Measurements from ENCODE around the gene PLCB1. TPM values are rescaled to one million over a fixed set of nuclear protein-coding genes. Genes with fewer than 3 reads are reported as not detected.

PLCB1 gene
- polyA plus RNA-seq, 1 donor (not counting 4 experiments of a cell fraction or from before 2014, with no cell fraction given), result 0.37 TPM

- no peak overlapping the region for H3K4me2 ChIP-seq (ENCODE audit: control insufficient read depth, extremely low read depth, insufficient read depth, low read depth, low read length)
- no peak overlapping the region for H3K27ac ChIP-seq (ENCODE audit: control insufficient read depth, insufficient read depth, low read length)
- H3K9me3 ChIP-seq (ENCODE audit: control insufficient read depth, low read depth, low read length), result no peaks in the 10 kb centered on the region
- H3K36me3 ChIP-seq (ENCODE audit: control insufficient read depth in 2 of 2, extremely low read depth in 1 of 2, insufficient read depth in 2 of 2, low read length in 2 of 2), result no peaks in the 10 kb centered on the region
- H3K4me3 ChIP-seq (ENCODE audit: control insufficient read depth in 2 of 3, extremely low read depth in 1 of 3, insufficient read depth in 2 of 3, low read depth in 1 of 3, low read length in 3 of 3), result no peak overlapping the region
- dilution Hi-C loops (cut with MboI; ENCODE audit: extremely low pct_ligation_motif_present, low sequenced_read_pairs), result no loop called here
- H3K4me1 ChIP-seq (ENCODE audit: control insufficient read depth, extremely low read depth, insufficient read depth, low read length), result no peaks in the 10 kb centered on the region
- no peaks in the 10 kb centered on the region for H3K27me3 ChIP-seq (ENCODE audit: control insufficient read depth, extremely low read depth, insufficient read depth, low read length)
- no peaks in the 10 kb centered on the region for H3K79me2 ChIP-seq (ENCODE audit: control insufficient read depth, insufficient read depth, low read length)
- H3K9ac ChIP-seq (ENCODE audit: control insufficient read depth, extremely low read depth, insufficient read depth, low read length), result no peak overlapping the region
- no peaks in the 10 kb centered on the region for H3K9me1 ChIP-seq (ENCODE audit: control insufficient read depth, extremely low read depth, insufficient read depth, low read length)
- no peak for FAIRE-seq
- no peak for DNase-seq (ENCODE audit: low read depth, low spot score)
- H4K20me1 ChIP-seq (ENCODE audit: control insufficient read depth, extremely low read depth, insufficient read depth, low read length), result no peaks in the 10 kb centered on the region
- no peak for TF ChIP-seq CTCF (optimal IDR thresholded peaks at IDR 0.05 in 1 of 3, IDR thresholded peaks at IDR 0.05 in 1 of 3, conservative IDR thresholded peaks at IDR 0.05 in 1 of 3; ENCODE audit: extremely low read depth in 1 of 3, insufficient read depth in 2 of 3, low read length in 3 of 3)
- no peak for TF ChIP-seq EZH2 (IDR thresholded peaks at IDR 0.05; ENCODE audit: low read length)
- no peak overlapping the region for H2AFZ ChIP-seq (ENCODE audit: control insufficient read depth, low read length)
These were observed 503.8 kb downstream of the PLCB1 start for GRCh38 chr20:8635837-8636236.

DNA sequence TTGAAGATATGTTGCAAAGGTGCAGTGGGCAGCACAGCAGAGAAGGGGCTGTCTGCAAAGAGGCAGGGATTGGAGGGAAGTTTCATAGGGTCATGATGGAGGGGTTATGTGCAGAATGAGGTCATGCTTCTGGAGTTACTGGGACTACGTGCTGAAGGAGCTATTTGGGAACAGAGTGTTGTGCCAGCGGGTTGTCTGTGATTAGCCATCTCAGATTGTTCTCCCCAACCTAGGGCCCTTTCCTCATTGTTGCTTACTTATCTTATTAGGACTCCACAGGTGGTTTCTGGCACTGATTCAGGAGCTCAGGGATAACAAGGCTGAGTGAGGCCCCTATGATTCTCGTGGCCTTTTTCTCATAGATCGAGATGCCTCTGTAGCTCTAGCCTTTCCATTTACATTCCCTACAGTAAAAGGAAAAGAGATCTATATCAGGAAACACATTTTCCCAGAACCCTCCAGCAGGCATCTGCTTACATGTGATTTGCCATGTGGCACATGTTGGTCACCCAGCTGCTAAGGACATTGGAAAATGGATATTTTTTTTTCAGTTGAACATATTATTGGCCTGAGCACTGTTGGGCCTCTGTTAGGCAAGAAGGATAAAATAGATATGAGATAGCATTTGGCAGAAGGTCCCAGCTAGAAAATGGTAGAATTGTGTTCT is 507.2 kb downstream of the PLCB1 start:
- dilution Hi-C loops (cut with MboI; ENCODE audit: extremely low pct_ligation_motif_present, low sequenced_read_pairs), result no loop called here
- H3K9ac ChIP-seq (ENCODE audit: control insufficient read depth, extremely low read depth, insufficient read depth, low read length), result no peak overlapping the region
- FAIRE-seq, result no peak

More for the DNA sequence above, 507.2 kb downstream of the PLCB1 start:
- Histone ChIP-seq H3K36me3 (ENCODE audit: control insufficient read depth in 2 of 2, extremely low read depth in 1 of 2, insufficient read depth in 2 of 2, low read length in 2 of 2) (no peaks in the 10 kb centered on the region), H3K4me3 (ENCODE audit: control insufficient read depth in 2 of 3, extremely low read depth in 1 of 3, insufficient read depth in 2 of 3, low read depth in 1 of 3, low read length in 3 of 3) (no peak overlapping the region), H3K4me1 (ENCODE audit: control insufficient read depth, extremely low read depth, insufficient read depth, low read length) (no peaks in the 10 kb centered on the region), H3K9me3 (ENCODE audit: control insufficient read depth, low read depth, low read length) (no peaks in the 10 kb centered on the region), H4K20me1 (ENCODE audit: control insufficient read depth, extremely low read depth, insufficient read depth, low read length) (no peaks in the 10 kb centered on the region), H3K9me1 (ENCODE audit: control insufficient read depth, extremely low read depth, insufficient read depth, low read length) (no peaks in the 10 kb centered on the region), H3K4me2 (ENCODE audit: control insufficient read depth, extremely low read depth, insufficient read depth, low read depth, low read length) (no peak overlapping the region), H3K79me2 (ENCODE audit: control insufficient read depth, insufficient read depth, low read length) (no peaks in the 10 kb centered on the region), H3K27ac (ENCODE audit: control insufficient read depth, insufficient read depth, low read length) (no peak overlapping the region), H2AFZ (ENCODE audit: control insufficient read depth, low read length) (no peak overlapping the region), H3K27me3 (ENCODE audit: control insufficient read depth, extremely low read depth, insufficient read depth, low read length) (no peaks in the 10 kb centered on the region)
- no peak for TF ChIP-seq CTCF (optimal IDR thresholded peaks at IDR 0.05 in 1 of 3, IDR thresholded peaks at IDR 0.05 in 1 of 3, conservative IDR thresholded peaks at IDR 0.05 in 1 of 3; ENCODE audit: extremely low read depth in 1 of 3, insufficient read depth in 2 of 3, low read length in 3 of 3)
- no peak for TF ChIP-seq EZH2 (IDR thresholded peaks at IDR 0.05; ENCODE audit: low read length)
- no peak for DNase-seq (ENCODE audit: low read depth, low spot score)

Data from keratinocyte (primary cell).